Caco-2 (cell line): ENCODE data around the gene ZNF414. TPM values are rescaled to one million over a fixed set of nuclear protein-coding genes. Genes with fewer than 3 reads are reported as not detected.
A peak's percentile ranks its signal among the peaks of the same experiment; 100 is the strongest.

Experiments
- BruUV-seq: library from RNA; stranded (reverse); fragments of 400-500 nt; replicated peaks from 2 replicates; lab custom pipeline; 2021; lab: Mats Ljungman, UMichigan
- CTCF ChIA-PET: fragments of 300-600 bp; sonication (Branson Sonifier 250); formaldehyde crosslinking; loops from one replicate; lab custom pipeline; 2022; ENCODE audit warnings: antibody characterized with exemption; lab: Charles Lee
- POLR2A ChIA-PET: fragments of 300-600 bp; sonication (Branson Sonifier 250); formaldehyde crosslinking; loops from one replicate; lab custom pipeline; 2022; ENCODE audit warnings: antibody characterized with exemption; lab: Charles Lee
- DNase-seq, 2 experiments: peaks; one replicate each; pipeline versions ENCODE4 v3.0.0 to v3.0.0-alpha.2; 2020 to 2022
- H3K27me3 ChIP-seq: replicated peaks from 2 replicates; pipeline ENCODE4 v1.6.0; 2011; ENCODE audit warnings: low read length; ENCODE audit not compliant: control insufficient read depth, insufficient read depth
- H3K36me3 ChIP-seq: 2 replicates; pipeline ENCODE4 v1.5.1; 2011; ENCODE audit warnings: low read length; ENCODE audit not compliant: control insufficient read depth, insufficient read depth
- H3K4me1 ChIP-seq: fragments of 250-450 bp; sonication (Bioruptor Pico); 2 replicates; pipeline ENCODE4 v1.5.1; 2020; ENCODE audit warnings: mild to moderate bottlenecking
- H3K4me3 ChIP-seq: 2 replicates; pipeline ENCODE4 v1.5.1; 2011; ENCODE audit warnings: low read depth, mild to moderate bottlenecking, control low read depth, low read length
- H3K9me3 ChIP-seq: fragments of 250-450 bp; sonication (Bioruptor Pico); 2 replicates; pipeline ENCODE4 v1.5.1; 2020; ENCODE audit warnings: mild to moderate bottlenecking, moderate library complexity
- H3K27ac Mint-ChIP-seq: one replicate; pipeline ENCODE4 v1.8.0; 2022; ENCODE audit warnings: mixed read lengths; ENCODE audit not compliant: unreplicated experiment
- H3K27me3 Mint-ChIP-seq: one replicate; pipeline ENCODE4 v1.8.0; 2022; ENCODE audit warnings: mixed read lengths; ENCODE audit not compliant: insufficient read depth, unreplicated experiment
- H3K36me3 Mint-ChIP-seq: one replicate; pipeline ENCODE4 v1.8.0; 2022; ENCODE audit warnings: mild to moderate bottlenecking, mixed read lengths; ENCODE audit not compliant: insufficient read depth, unreplicated experiment
- H3K4me1 Mint-ChIP-seq: one replicate; pipeline ENCODE4 v1.8.0; 2022; ENCODE audit warnings: low read depth, mixed read lengths; ENCODE audit not compliant: unreplicated experiment
- H3K4me3 Mint-ChIP-seq: one replicate; pipeline ENCODE4 v1.8.0; 2022; ENCODE audit warnings: mild to moderate bottlenecking, moderate library complexity, mixed read lengths; ENCODE audit not compliant: unreplicated experiment
- H3K9me3 Mint-ChIP-seq: one replicate; pipeline ENCODE4 v1.8.0; 2022; ENCODE audit warnings: mixed read lengths; ENCODE audit not compliant: unreplicated experiment
- CTCF ChIP-seq, 2 experiments: fragments of 200-600 bp in 1 of 2; IDR thresholded peaks; 1 replicate in 1 of 2; 2 replicates in 1 of 2; pipeline versions ENCODE4 v1.5.1 to v1.8.0; 2011 to 2022; ENCODE audit warnings: antibody characterized with exemption in 1 of 2, control low read depth in 1 of 2, inconsistent platforms in 1 of 2, low read depth in 1 of 2, low read length in 1 of 2, mild to moderate bottlenecking in 1 of 2, moderate library complexity in 1 of 2; ENCODE audit not compliant: insufficient read depth in 1 of 2, severe bottlenecking in 1 of 2, unreplicated experiment in 1 of 2
- intact Hi-C: fragments of 100-400 bp; cut with micrococcal nuclease; formaldehyde crosslinking; loops from one replicate; pipeline ENCODE4 v1.10.0; 2022; ENCODE audit not compliant: unreplicated experiment
- total RNA-seq: library from RNA; stranded (reverse); gene quantifications from 2 replicates; pipeline ENCODE4 v1.2.3, GENCODE V29; 2022

Gene ZNF414
- total RNA-seq, 1 experiment from 2014 or later, result 25.0 TPM

- Histone ChIP-seq H3K27me3 (no peaks in the 10 kb centered on the region), H3K4me1 (peaks cover 6% of the 10 kb centered on the region; the same call in 1 of the 2 replicates), H3K9me3 (no peaks in the 10 kb centered on the region), H3K4me3 (no peak overlapping the region), H3K36me3 (no peaks in the 10 kb centered on the region)
- no TSS peak for BruUV-seq
- Mint-ChIP-seq H3K9me3 (no peaks in the 10 kb centered on the region), H3K4me1 (peaks cover 11% of the 10 kb centered on the region), H3K36me3 (no peaks in the 10 kb centered on the region), H3K27ac (no peak overlapping the region), H3K4me3 (no peak overlapping the region), H3K27me3 (no peaks in the 10 kb centered on the region)
- intact Hi-C loops, result no loop called here
- TF ChIP-seq CTCF (IDR thresholded peaks at IDR 0.05; ENCODE audit: insufficient read depth in 1 of 2, low read depth in 1 of 2, low read length in 1 of 2, severe bottlenecking in 1 of 2, unreplicated experiment in 1 of 2), result no peak
- DNase-seq, result no peak
- POLR2A ChIA-PET, result no interaction called here
- CTCF ChIA-PET, result no interaction called here
These were observed 22.3 kb upstream of the ZNF414 start for GRCh38 chr19:8536282-8536681.

GRCh38 chr19:8532225-8532624, 18.3 kb upstream of the ZNF414 start:
- no peaks in the 10 kb centered on the region for H3K27me3 Mint-ChIP-seq
- TF ChIP-seq CTCF (IDR thresholded peaks at IDR 0.05; ENCODE audit: insufficient read depth in 1 of 2, low read depth in 1 of 2, low read length in 1 of 2, severe bottlenecking in 1 of 2, unreplicated experiment in 1 of 2), result no peak
- intact Hi-C loops, result no loop called here
- H3K9me3 Mint-ChIP-seq, result no peaks in the 10 kb centered on the region
- no TSS peak for BruUV-seq
- POLR2A ChIA-PET, result no interaction called here
- no peaks in the 10 kb centered on the region for H3K27me3 ChIP-seq
- H3K27ac Mint-ChIP-seq, result peak overlapping the region; percentile 24
- no peak for DNase-seq
- H3K36me3 Mint-ChIP-seq, result no peaks in the 10 kb centered on the region
- peaks cover 11% of the 10 kb centered on the region for H3K4me1 Mint-ChIP-seq
- H3K4me3 ChIP-seq, result no peak overlapping the region
- H3K9me3 ChIP-seq, result no peaks in the 10 kb centered on the region
- H3K36me3 ChIP-seq, result no peaks in the 10 kb centered on the region; the same call in 1 of the 2 replicates
- CTCF ChIA-PET, result no interaction called here
- H3K4me1 ChIP-seq, result peaks cover 6% of the 10 kb centered on the region; the same call in 1 of the 2 replicates
- no peak overlapping the region for H3K4me3 Mint-ChIP-seq

GRCh38 chr19:8531470-8531869, 17.5 kb upstream of the ZNF414 start:
- Mint-ChIP-seq H3K4me1 (peaks cover 18% of the 10 kb centered on the region), H3K36me3 (no peaks in the 10 kb centered on the region), H3K9me3 (no peaks in the 10 kb centered on the region), H3K4me3 (no peak overlapping the region), H3K27me3 (no peaks in the 10 kb centered on the region), H3K27ac (no peak overlapping the region)
- TF ChIP-seq CTCF (IDR thresholded peaks at IDR 0.05; ENCODE audit: insufficient read depth in 1 of 2, low read depth in 1 of 2, low read length in 1 of 2, severe bottlenecking in 1 of 2, unreplicated experiment in 1 of 2), result no peak
- no peak overlapping the region for H3K4me3 ChIP-seq
- no peak for DNase-seq
- H3K27me3 ChIP-seq, result no peaks in the 10 kb centered on the region
- H3K9me3 ChIP-seq, result no peaks in the 10 kb centered on the region
- no TSS peak for BruUV-seq
- POLR2A ChIA-PET, result interaction anchor here (0.6 kb wide), 1 partner anchor 18 kb away, joined by 3 read pairs; the partner anchor contains the start of gene ZNF414
- H3K36me3 ChIP-seq, result no peaks in the 10 kb centered on the region; the same call in 1 of the 2 replicates
- intact Hi-C loops, result no loop called here
- CTCF ChIA-PET, result no interaction called here
- peaks cover 6% of the 10 kb centered on the region; the same call in 1 of the 2 replicates for H3K4me1 ChIP-seq
